Body of pancreas (tissue), 4 donors: ENCODE data around the gene TMCO4. TPM values are rescaled to one million over a fixed set of nuclear protein-coding genes. Genes with fewer than 3 reads are reported as not detected.

Experiments
- ATAC-seq: fragments of 150-250 bp; one replicate; pipeline ENCODE4 v1.9.1; 2016
- DNase-seq, 4 donors: peaks; one replicate each; pipeline ENCODE4 v3.0.0-alpha.2; 2019
- H3K27ac ChIP-seq, 4 donors: fragments of 200-600 bp; sonication (generic); 1 replicate in 3 of 4; 2 replicates in 1 of 4; pipeline versions ENCODE4 v1.5.1 to v1.6.1; 2016 to 2019; ENCODE audit warnings: mild to moderate bottlenecking in 1 of 4, mixed read lengths in 1 of 4, moderate library complexity in 1 of 4
- H3K27me3 ChIP-seq, 2 donors: fragments of 200-600 bp; sonication (generic); one replicate each; pipeline ENCODE4 v1.6.0; 2016; ENCODE audit warnings: mild to moderate bottlenecking in 1 of 2
- H3K36me3 ChIP-seq, 2 donors: fragments of 200-600 bp; sonication (generic); replicated peaks in 1 of 2; 2 replicates each; pipeline ENCODE4 v1.5.1; 2016; ENCODE audit warnings: low read depth in 2 of 2; ENCODE audit not compliant: insufficient read depth in 1 of 2
- H3K4me1 ChIP-seq: fragments of 200-600 bp; sonication (generic); one replicate; pipeline ENCODE4 v1.6.0; 2016
- H3K4me3 ChIP-seq, 2 donors: fragments of 200-600 bp; sonication (generic); 1 replicate in 1 of 2; 2 replicates in 1 of 2; pipeline ENCODE4 v1.5.1; 2016 to 2019
- H3K9me3 ChIP-seq, 3 donors: fragments of 200-600 bp; sonication (generic); 1 replicate in 2 of 3; 2 replicates in 1 of 3; pipeline ENCODE4 v1.5.1; 2016
- POLR2A ChIP-seq, 3 donors: fragments of 450-650 bp; IDR thresholded peaks; one replicate each; pipeline ENCODE4 v1.6.1; 2016; ENCODE audit warnings: antibody characterized with exemption in 3 of 3, mild to moderate bottlenecking in 2 of 3
- WGBS, 2 donors: methylation state at CpG; one replicate each; pipeline ENCODE4 v1.1.5; 2017; 5-methylcytosine and 5-hydroxymethylcytosine counted together
- intact Hi-C: fragments of 100-400 bp; cut with DNase I; formaldehyde crosslinking; loops from one replicate; pipeline ENCODE4 v1.15.1; 2023
- total RNA-seq, 2 donors: library from RNA; depleted of rRNA; stranded (reverse); fragments of >200 nt; gene quantifications; one replicate each; pipeline ENCODE4 v1.1.0, GENCODE V29; 2016
- TF ChIP-seq, protein P1 (sequence below), 7 experiments: fragments of 450-650 bp in 4 of 7; fragments of 200-600 bp in 3 of 7; sonication (generic) in 3 of 7; IDR thresholded peaks; one replicate each; pipeline ENCODE4 v1.5.1; 2016 to 2019; ENCODE audit warnings: antibody characterized with exemption in 7 of 7

Gene TMCO4
- total RNA-seq, 2 donors from 2014 or later = 31.3 to 36.3 TPM

DNA sequence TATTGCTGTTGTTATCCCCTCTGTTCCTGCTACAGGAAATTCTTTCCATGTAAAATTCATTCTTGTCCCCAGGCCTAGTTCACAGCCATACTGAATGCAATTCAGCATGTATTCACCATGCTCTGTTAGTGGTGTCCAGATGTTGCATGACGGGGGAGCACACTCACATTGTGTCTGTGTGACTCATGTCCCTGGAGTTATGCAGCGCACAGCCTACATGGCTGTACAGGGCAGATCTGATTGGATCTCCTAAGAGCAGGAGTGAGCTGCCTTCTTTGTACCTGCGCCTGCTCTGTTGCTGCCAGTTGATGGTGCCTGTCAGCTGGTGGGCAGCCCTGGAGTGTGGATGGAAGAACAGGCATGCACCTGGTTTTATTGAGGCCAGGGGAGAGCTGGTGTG is 117.5 kb downstream of the TMCO4 start:
- 85 to 90% methylated on average over 2 to 3 of the region's 3 CpGs for WGBS, 2 donors
- TF ChIP-seq, protein P1, sequence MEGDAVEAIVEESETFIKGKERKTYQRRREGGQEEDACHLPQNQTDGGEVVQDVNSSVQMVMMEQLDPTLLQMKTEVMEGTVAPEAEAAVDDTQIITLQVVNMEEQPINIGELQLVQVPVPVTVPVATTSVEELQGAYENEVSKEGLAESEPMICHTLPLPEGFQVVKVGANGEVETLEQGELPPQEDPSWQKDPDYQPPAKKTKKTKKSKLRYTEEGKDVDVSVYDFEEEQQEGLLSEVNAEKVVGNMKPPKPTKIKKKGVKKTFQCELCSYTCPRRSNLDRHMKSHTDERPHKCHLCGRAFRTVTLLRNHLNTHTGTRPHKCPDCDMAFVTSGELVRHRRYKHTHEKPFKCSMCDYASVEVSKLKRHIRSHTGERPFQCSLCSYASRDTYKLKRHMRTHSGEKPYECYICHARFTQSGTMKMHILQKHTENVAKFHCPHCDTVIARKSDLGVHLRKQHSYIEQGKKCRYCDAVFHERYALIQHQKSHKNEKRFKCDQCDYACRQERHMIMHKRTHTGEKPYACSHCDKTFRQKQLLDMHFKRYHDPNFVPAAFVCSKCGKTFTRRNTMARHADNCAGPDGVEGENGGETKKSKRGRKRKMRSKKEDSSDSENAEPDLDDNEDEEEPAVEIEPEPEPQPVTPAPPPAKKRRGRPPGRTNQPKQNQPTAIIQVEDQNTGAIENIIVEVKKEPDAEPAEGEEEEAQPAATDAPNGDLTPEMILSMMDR (IDR thresholded peaks at IDR 0.05) = no peak
- TF ChIP-seq POLR2A (IDR thresholded peaks at IDR 0.05) = no peak
- Histone ChIP-seq H3K4me3 (no peak overlapping the region), H3K27ac (no peak overlapping the region), H3K9me3 (no peaks in the 10 kb centered on the region), H3K27me3 (no peaks in the 10 kb centered on the region), H3K36me3 (no peaks in the 10 kb centered on the region), H3K4me1 (no peaks in the 10 kb centered on the region)
- no peak for ATAC-seq
- DNase-seq = no peak
- intact Hi-C loops = no loop called here

DNA sequence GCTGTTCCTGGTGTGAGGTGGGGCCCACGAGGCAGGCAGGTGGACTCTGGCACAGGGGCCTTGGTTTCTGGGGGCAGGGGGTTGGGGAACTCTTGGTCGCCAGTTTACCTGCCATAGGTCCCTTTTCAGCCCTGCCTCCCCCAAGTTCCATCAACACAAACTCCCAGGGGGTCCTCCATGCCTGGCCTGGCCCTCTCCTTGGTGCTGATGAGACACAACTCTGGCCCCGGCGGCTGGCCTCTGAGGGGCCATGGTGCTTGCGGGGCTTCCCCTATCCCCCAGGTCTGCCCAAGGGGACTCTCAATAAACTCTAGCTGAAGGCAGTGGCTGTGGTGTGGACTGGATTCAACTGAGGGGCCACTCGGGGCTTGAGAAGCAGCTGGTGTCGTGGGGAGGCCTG is 119.1 kb downstream of the TMCO4 start:
- 84 to 85% methylated on average over 3 to 7 of the region's 7 CpGs for WGBS, 2 donors
- no peak for ATAC-seq

DNA sequence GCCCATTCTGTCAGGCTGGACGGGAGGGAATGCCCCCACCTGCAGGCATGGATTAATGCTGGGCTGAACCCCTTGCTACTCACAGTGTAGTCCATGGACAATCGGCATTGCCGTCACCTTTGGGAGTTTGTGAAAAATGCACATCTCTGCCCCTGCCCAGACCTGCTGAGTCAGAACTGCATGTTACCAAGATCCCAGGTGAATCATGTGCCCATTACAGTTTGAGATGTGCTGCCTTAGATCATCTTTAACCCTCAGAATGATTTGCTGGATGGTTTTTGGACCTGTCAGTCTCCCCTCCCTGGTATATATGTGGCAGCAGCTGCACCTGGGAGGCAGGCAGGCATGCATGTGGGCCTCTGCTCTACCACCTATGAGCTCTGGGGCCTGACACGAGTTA is 120.0 kb downstream of the TMCO4 start:
- intact Hi-C loops = no loop called here

More for the DNA sequence above, 119.1 kb downstream of the TMCO4 start:
- intact Hi-C loops = no loop called here
- Histone ChIP-seq H3K4me3 (no peak overlapping the region), H3K4me1 (no peaks in the 10 kb centered on the region), H3K9me3 (no peaks in the 10 kb centered on the region), H3K27ac (no peak overlapping the region), H3K27me3 (no peaks in the 10 kb centered on the region), H3K36me3 (no peaks in the 10 kb centered on the region)
- TF ChIP-seq POLR2A (IDR thresholded peaks at IDR 0.05) = no peak
- TF ChIP-seq, protein P1 (IDR thresholded peaks at IDR 0.05) = no peak
- DNase-seq = no peak

DNA sequence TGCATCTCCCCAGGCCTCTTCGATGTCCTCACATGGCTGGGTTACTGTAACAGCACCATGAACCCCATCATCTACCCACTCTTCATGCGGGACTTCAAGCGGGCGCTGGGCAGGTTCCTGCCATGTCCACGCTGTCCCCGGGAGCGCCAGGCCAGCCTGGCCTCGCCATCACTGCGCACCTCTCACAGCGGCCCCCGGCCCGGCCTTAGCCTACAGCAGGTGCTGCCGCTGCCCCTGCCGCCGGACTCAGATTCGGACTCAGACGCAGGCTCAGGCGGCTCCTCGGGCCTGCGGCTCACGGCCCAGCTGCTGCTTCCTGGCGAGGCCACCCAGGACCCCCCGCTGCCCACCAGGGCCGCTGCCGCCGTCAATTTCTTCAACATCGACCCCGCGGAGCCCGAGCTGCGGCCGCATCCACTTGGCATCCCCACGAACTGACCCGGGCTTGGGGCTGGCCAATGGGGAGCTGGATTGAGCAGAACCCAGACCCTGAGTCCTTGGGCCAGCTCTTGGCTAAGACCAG is 120.7 kb downstream of the TMCO4 start:
- DNase-seq (no peak), ATAC-seq (no peak)
- H3K27ac ChIP-seq = no peak overlapping the region
- intact Hi-C loops = no loop called here
- H3K27me3 ChIP-seq = no peaks in the 10 kb centered on the region
- WGBS, 2 donors = 81 to 94% methylated on average over 12 to 25 of the region's 34 CpGs
- TF ChIP-seq, protein P1 (IDR thresholded peaks at IDR 0.05) = no peak
- TF ChIP-seq POLR2A (IDR thresholded peaks at IDR 0.05) = no peak
- no peaks in the 10 kb centered on the region for H3K36me3 ChIP-seq
- H3K9me3 ChIP-seq = no peaks in the 10 kb centered on the region
- H3K4me1 ChIP-seq = no peaks in the 10 kb centered on the region
- no peak overlapping the region for H3K4me3 ChIP-seq

More for the DNA sequence above, 120.0 kb downstream of the TMCO4 start:
- Histone ChIP-seq H3K9me3 (no peaks in the 10 kb centered on the region), H3K36me3 (no peaks in the 10 kb centered on the region), H3K27me3 (no peaks in the 10 kb centered on the region), H3K27ac (no peak overlapping the region), H3K4me1 (no peaks in the 10 kb centered on the region), H3K4me3 (no peak overlapping the region)
- no peak for TF ChIP-seq POLR2A (IDR thresholded peaks at IDR 0.05)
- TF ChIP-seq, protein P1 (IDR thresholded peaks at IDR 0.05) = no peak
- WGBS, 2 donors = 65 to 77% methylated on average over 4 of the region's 4 CpGs
- no peak for ATAC-seq
- no peak for DNase-seq

DNA sequence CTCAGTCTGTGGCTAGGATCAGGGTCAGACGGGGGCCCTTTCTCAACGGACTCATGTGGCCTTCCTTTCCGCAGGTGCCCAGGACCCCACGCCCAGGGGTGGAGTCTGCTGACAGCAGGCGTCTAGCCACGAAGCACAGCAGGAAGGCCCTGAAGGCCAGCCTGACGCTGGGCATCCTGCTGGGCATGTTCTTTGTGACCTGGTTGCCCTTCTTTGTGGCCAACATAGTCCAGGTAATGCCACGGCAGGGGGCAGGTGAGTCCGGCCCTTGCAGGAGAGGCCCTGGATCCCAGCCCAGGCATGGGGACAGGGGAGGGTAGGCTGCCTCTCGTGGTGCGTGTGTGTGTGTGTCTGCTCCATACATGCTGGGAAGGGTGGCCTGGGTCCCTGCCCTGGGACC is 121.2 kb downstream of the TMCO4 start:
- H3K9me3 ChIP-seq = no peaks in the 10 kb centered on the region
- intact Hi-C loops = no loop called here
- TF ChIP-seq, protein P1 (IDR thresholded peaks at IDR 0.05) = no peak
- TF ChIP-seq POLR2A (IDR thresholded peaks at IDR 0.05) = no peak
- DNase-seq = no peak
- WGBS, 2 donors = 0 to 53% methylated on average over 1 to 9 of the region's 11 CpGs
- H3K36me3 ChIP-seq = no peaks in the 10 kb centered on the region
- H3K27me3 ChIP-seq = no peaks in the 10 kb centered on the region
- H3K27ac ChIP-seq = no peak overlapping the region
- H3K4me1 ChIP-seq = no peaks in the 10 kb centered on the region
- H3K4me3 ChIP-seq = no peak overlapping the region
- ATAC-seq = no peak
